B cell (primary cell): ENCODE results near the gene CNGA1.

ENCODE experiments used
- CTCF ChIP-seq: fragments of 200-600 bp; IDR thresholded peaks from one replicate; pipeline ENCODE4 v1.8.0; 2022; ENCODE audit warnings: antibody characterized with exemption, mild to moderate bottlenecking
- EZH2 ChIP-seq: IDR thresholded peaks from 2 replicates; pipeline ENCODE4 v1.6.1; 2012; ENCODE audit warnings: borderline replicate concordance, low read depth, mild to moderate bottlenecking, moderate library complexity, low read length; ENCODE audit not compliant: insufficient read depth, poor library complexity, severe bottlenecking

- no peak for TF ChIP-seq CTCF
- TF ChIP-seq EZH2, result no peak
Observed at GRCh38 chr4:47942081-47942819, 74.2 kb downstream of the CNGA1 start.
